ENCODE results near the gene TFR2. TPM values are rescaled to one million over a fixed set of nuclear protein-coding genes. Genes with fewer than 3 reads are reported as not detected.

TFR2 gene
- total RNA-seq, 2 experiments from 2014 or later: 12.1 to 26.0 TPM

- Histone ChIP-seq H2AFZ (ENCODE audit: low read length) (no peak overlapping the region), H3K4me1 (ENCODE audit: insufficient read depth, low read length, poor library complexity, severe bottlenecking) (peaks cover 45% of the 10 kb centered on the region), H3K9me2 (ENCODE audit: insufficient read depth, low read length) (no peaks in the 10 kb centered on the region), H4K20me1 (ENCODE audit: insufficient read depth, low read length) (no peaks in the 10 kb centered on the region), H3K36me3 (ENCODE audit: insufficient read depth, low read length) (peaks cover 22% of the 10 kb centered on the region; the same call in 1 of the 2 replicates), H3K79me2 (ENCODE audit: insufficient read depth, low read depth, low read length) (no peaks in the 10 kb centered on the region), H3K9me3 (ENCODE audit: low read length) (no peaks in the 10 kb centered on the region), H3K27ac (ENCODE audit: low read depth, low read length, poor library complexity, severe bottlenecking) (no peak overlapping the region), H3K4me3 (ENCODE audit: low read depth, low read length, poor library complexity, severe bottlenecking) (no peak overlapping the region), H3K4me2 (ENCODE audit: low read length) (0 out of 2 replicates have a peak overlapping the region, but pooled peaks have one; percentile 7)
- TF ChIP-seq, protein P1, sequence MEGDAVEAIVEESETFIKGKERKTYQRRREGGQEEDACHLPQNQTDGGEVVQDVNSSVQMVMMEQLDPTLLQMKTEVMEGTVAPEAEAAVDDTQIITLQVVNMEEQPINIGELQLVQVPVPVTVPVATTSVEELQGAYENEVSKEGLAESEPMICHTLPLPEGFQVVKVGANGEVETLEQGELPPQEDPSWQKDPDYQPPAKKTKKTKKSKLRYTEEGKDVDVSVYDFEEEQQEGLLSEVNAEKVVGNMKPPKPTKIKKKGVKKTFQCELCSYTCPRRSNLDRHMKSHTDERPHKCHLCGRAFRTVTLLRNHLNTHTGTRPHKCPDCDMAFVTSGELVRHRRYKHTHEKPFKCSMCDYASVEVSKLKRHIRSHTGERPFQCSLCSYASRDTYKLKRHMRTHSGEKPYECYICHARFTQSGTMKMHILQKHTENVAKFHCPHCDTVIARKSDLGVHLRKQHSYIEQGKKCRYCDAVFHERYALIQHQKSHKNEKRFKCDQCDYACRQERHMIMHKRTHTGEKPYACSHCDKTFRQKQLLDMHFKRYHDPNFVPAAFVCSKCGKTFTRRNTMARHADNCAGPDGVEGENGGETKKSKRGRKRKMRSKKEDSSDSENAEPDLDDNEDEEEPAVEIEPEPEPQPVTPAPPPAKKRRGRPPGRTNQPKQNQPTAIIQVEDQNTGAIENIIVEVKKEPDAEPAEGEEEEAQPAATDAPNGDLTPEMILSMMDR (conservative IDR thresholded peaks at IDR 0.05; ENCODE audit: low read length): no peak
- no peak for TF ChIP-seq EZH2phosphoT487 (IDR thresholded peaks at IDR 0.05; ENCODE audit: borderline replicate concordance, low read depth, low read length)
- CTCF ChIA-PET (ENCODE audit: unreplicated experiment): interaction anchor here (0.6 kb wide), 1 partner anchor 1107 kb away, joined by 3 read pairs; no protein-coding TSS in a partner anchor
- no TSS peak for BruUV-seq (replicated peaks)
- POLR2A ChIA-PET: no interaction called here
- DNase-seq (ENCODE audit: low spot score): no peak
- intact Hi-C loops (cut with micrococcal nuclease; ENCODE audit: unreplicated experiment): no loop called here
Measured at GRCh38 chr7:100570954-100571828, 70.2 kb downstream of the TFR2 start.

Small RNA genes lying within 50 kb of the gene (small RNA-seq; reads per million reads assigned to genes)
- gene SAP25: not detected

Other genes with a start within 250 kb of the TFR2 start
- gene ZCWPW1, start 212.8 kb downstream of the TFR2 start, total RNA-seq (2014; rRNA removed; shearing (Covaris generic)): 4.1 and 10.9 TPM in 2 replicates
- 10.8 and 11.9 TPM in 2 replicates for gene ZCWPW1, start 212.8 kb downstream of the TFR2 start, total RNA-seq (2022)
- 37.9 and 44.2 TPM in 2 replicates for gene MEPCE, start 211.7 kb downstream of the TFR2 start, total RNA-seq (2014; rRNA removed; shearing (Covaris generic))
- gene MEPCE, start 211.7 kb downstream of the TFR2 start, total RNA-seq (2022): 54.1 and 65.6 TPM in 2 replicates
- 127 and 137 TPM in 2 replicates for gene PPP1R35, start 205.1 kb downstream of the TFR2 start, total RNA-seq (2014; rRNA removed; shearing (Covaris generic))
- 86.9 and 90.6 TPM in 2 replicates for gene PPP1R35, start 205.1 kb downstream of the TFR2 start, total RNA-seq (2022)
- gene SPACDR, start 177.3 kb downstream of the TFR2 start, total RNA-seq (2014; rRNA removed; shearing (Covaris generic)): 0.54 and 1.6 TPM in 2 replicates
- gene SPACDR, start 177.3 kb downstream of the TFR2 start, total RNA-seq (2022): 2.4 and 3.7 TPM in 2 replicates
- gene TSC22D4, start 162.3 kb downstream of the TFR2 start, total RNA-seq (2014; rRNA removed; shearing (Covaris generic)): 38.5 and 41.4 TPM in 2 replicates
- gene TSC22D4, start 162.3 kb downstream of the TFR2 start, total RNA-seq (2022): 75.4 and 76.6 TPM in 2 replicates
- 0.08 and 0.98 TPM in 2 replicates for gene NYAP1, start 157.6 kb downstream of the TFR2 start, total RNA-seq (2014; rRNA removed; shearing (Covaris generic))
- gene NYAP1, start 157.6 kb downstream of the TFR2 start, total RNA-seq (2022): 0.10 and 0.50 TPM in 2 replicates
- gene AGFG2, start 102.3 kb downstream of the TFR2 start, total RNA-seq (2014; rRNA removed; shearing (Covaris generic)): 7.9 and 11.5 TPM in 2 replicates
- gene AGFG2, start 102.3 kb downstream of the TFR2 start, total RNA-seq (2022): 15.2 and 17.1 TPM in 2 replicates
- gene SAP25, start 67.7 kb downstream of the TFR2 start, total RNA-seq (2014; rRNA removed; shearing (Covaris generic)): 1.2 and 1.5 TPM in 2 replicates
- 12.7 and 14.0 TPM in 2 replicates for gene SAP25, start 67.7 kb downstream of the TFR2 start, total RNA-seq (2022)
- gene LRCH4, start 55.4 kb downstream of the TFR2 start, total RNA-seq (2014; rRNA removed; shearing (Covaris generic)): 30.3 and 39.2 TPM in 2 replicates
- 72.0 and 75.5 TPM in 2 replicates for gene LRCH4, start 55.4 kb downstream of the TFR2 start, total RNA-seq (2022)
- gene FBXO24, start 55.2 kb downstream of the TFR2 start, total RNA-seq (2014; rRNA removed; shearing (Covaris generic)): 0.16 TPM in 1 of 2 replicates, not detected in the other
- 1.2 and 1.7 TPM in 2 replicates for gene FBXO24, start 55.2 kb downstream of the TFR2 start, total RNA-seq (2022)
- gene PCOLCE, start 39.2 kb downstream of the TFR2 start, total RNA-seq (2014; rRNA removed; shearing (Covaris generic)): 8.8 and 27.6 TPM in 2 replicates
- 32.3 and 38.3 TPM in 2 replicates for gene PCOLCE, start 39.2 kb downstream of the TFR2 start, total RNA-seq (2022)
- gene MOSPD3, start 29.0 kb downstream of the TFR2 start, total RNA-seq (2014; rRNA removed; shearing (Covaris generic)): 7.1 and 12.0 TPM in 2 replicates
- 10.4 and 15.1 TPM in 2 replicates for gene MOSPD3, start 29.0 kb downstream of the TFR2 start, total RNA-seq (2022)
- gene ACTL6B, start 14.9 kb upstream of the TFR2 start, total RNA-seq (2014; rRNA removed; shearing (Covaris generic)): not detected in 2 replicates
- not detected in 2 replicates for gene ACTL6B, start 14.9 kb upstream of the TFR2 start, total RNA-seq (2022)
- gene GNB2, start 32.2 kb upstream of the TFR2 start, total RNA-seq (2014; rRNA removed; shearing (Covaris generic)): 59.4 and 80.4 TPM in 2 replicates
- gene GNB2, start 32.2 kb upstream of the TFR2 start, total RNA-seq (2022): 174 and 180 TPM in 2 replicates
- 35.7 and 40.2 TPM in 2 replicates for gene GIGYF1, start 52.7 kb upstream of the TFR2 start, total RNA-seq (2014; rRNA removed; shearing (Covaris generic))
- gene GIGYF1, start 52.7 kb upstream of the TFR2 start, total RNA-seq (2022): 52.0 and 58.8 TPM in 2 replicates
- 82.6 and 94.3 TPM in 2 replicates for gene POP7, start 64.6 kb upstream of the TFR2 start, total RNA-seq (2014; rRNA removed; shearing (Covaris generic))
- 43.7 and 47.2 TPM in 2 replicates for gene POP7, start 64.6 kb upstream of the TFR2 start, total RNA-seq (2022)
- gene EPO, start 78.9 kb upstream of the TFR2 start, total RNA-seq (2014; rRNA removed; shearing (Covaris generic)): 0.13 TPM in 1 of 2 replicates, not detected in the other
- gene EPO, start 78.9 kb upstream of the TFR2 start, total RNA-seq (2022): not detected in 2 replicates
- not detected in 2 replicates for gene ZAN, start 92.0 kb upstream of the TFR2 start, total RNA-seq (2014; rRNA removed; shearing (Covaris generic))
- gene ZAN, start 92.0 kb upstream of the TFR2 start, total RNA-seq (2022): not detected in 2 replicates
- gene EPHB4, start 186.0 kb upstream of the TFR2 start, total RNA-seq (2014; rRNA removed; shearing (Covaris generic)): 4.2 and 5.6 TPM in 2 replicates
- gene EPHB4, start 186.0 kb upstream of the TFR2 start, total RNA-seq (2022): 7.3 and 8.0 TPM in 2 replicates
- gene SLC12A9, start 211.2 kb upstream of the TFR2 start, total RNA-seq (2014; rRNA removed; shearing (Covaris generic)): 15.7 and 17.0 TPM in 2 replicates
- 21.1 and 25.6 TPM in 2 replicates for gene SLC12A9, start 211.2 kb upstream of the TFR2 start, total RNA-seq (2022)
- 2.2 and 3.3 TPM in 2 replicates for gene TRIP6, start 225.8 kb upstream of the TFR2 start, total RNA-seq (2014; rRNA removed; shearing (Covaris generic))
- 1.8 and 3.1 TPM in 2 replicates for gene TRIP6, start 225.8 kb upstream of the TFR2 start, total RNA-seq (2022)
- 154 and 174 TPM in 2 replicates for gene SRRT, start 233.6 kb upstream of the TFR2 start, total RNA-seq (2014; rRNA removed; shearing (Covaris generic))
- gene SRRT, start 233.6 kb upstream of the TFR2 start, total RNA-seq (2022): 247 and 264 TPM in 2 replicates
- gene UFSP1, start 248.2 kb upstream of the TFR2 start, total RNA-seq (2014; rRNA removed; shearing (Covaris generic)): 2.8 and 4.9 TPM in 2 replicates
- gene UFSP1, start 248.2 kb upstream of the TFR2 start, total RNA-seq (2022): 3.3 and 3.8 TPM in 2 replicates

All from OCI-LY7 (cell line).